Astrocyte (in vitro differentiated cells and primary cell): ENCODE results near the gene MIOX. TPM values are rescaled to one million over a fixed set of nuclear protein-coding genes. Genes with fewer than 3 reads are reported as not detected.

Experiments
- DNase-seq: peaks from one replicate; pipeline ENCODE4 v3.0.0-alpha.2; 2010; ENCODE audit warnings: low read depth
- FAIRE-seq: peaks from 2 replicates; lab custom pipeline; 2011; peaks lifted over from hg19 to GRCh38; lab: Jason Lieb, UNC
- H2AFZ ChIP-seq: 2 replicates; pipeline ENCODE4 v1.6.0; 2012; ENCODE audit warnings: low read depth, low read length, inconsistent platforms
- H3K27ac ChIP-seq: 2 replicates; pipeline ENCODE4 v1.5.1; 2011; ENCODE audit warnings: low read depth, low read length, inconsistent platforms
- H3K27me3 ChIP-seq: 2 replicates; pipeline ENCODE4 v1.6.0; 2011; ENCODE audit warnings: low read length, inconsistent platforms; ENCODE audit not compliant: insufficient read depth
- H3K36me3 ChIP-seq: 2 replicates; pipeline ENCODE4 v1.5.1; 2011; ENCODE audit warnings: low read length, inconsistent platforms; ENCODE audit not compliant: insufficient read depth
- H3K4me1 ChIP-seq: 2 replicates; pipeline ENCODE4 v1.5.1; 2011; ENCODE audit warnings: low read length, inconsistent platforms; ENCODE audit not compliant: insufficient read depth
- H3K4me2 ChIP-seq: 2 replicates; pipeline ENCODE4 v1.6.0; 2012; ENCODE audit warnings: low read length, inconsistent platforms
- H3K4me3 ChIP-seq: 2 replicates; pipeline ENCODE4 v1.5.1; 2011; ENCODE audit warnings: low read depth, mild to moderate bottlenecking, low read length, inconsistent platforms; ENCODE audit not compliant: insufficient read depth
- H3K79me2 ChIP-seq: 2 replicates; pipeline ENCODE4 v1.6.0; 2012; ENCODE audit warnings: mild to moderate bottlenecking, low read length, inconsistent platforms; ENCODE audit not compliant: insufficient read depth
- H3K9ac ChIP-seq: 2 replicates; pipeline ENCODE4 v1.6.0; 2012; ENCODE audit warnings: mild to moderate bottlenecking, low read length, inconsistent platforms
- H3K9me3 ChIP-seq: 2 replicates; pipeline ENCODE4 v1.5.1; 2012; ENCODE audit warnings: low read depth, mild to moderate bottlenecking, low read length, inconsistent platforms; ENCODE audit not compliant: insufficient read depth
- H4K20me1 ChIP-seq: 2 replicates; pipeline ENCODE4 v1.6.0; 2012; ENCODE audit warnings: low read length, inconsistent platforms; ENCODE audit not compliant: insufficient read depth
- H3K27ac Mint-ChIP-seq: one replicate; pipeline ENCODE4 v1.8.0; 2021; ENCODE audit warnings: mild to moderate bottlenecking, mixed read lengths; ENCODE audit not compliant: unreplicated experiment
- H3K27me3 Mint-ChIP-seq: one replicate; pipeline ENCODE4 v1.8.0; 2021; ENCODE audit warnings: low read depth, mixed read lengths; ENCODE audit not compliant: unreplicated experiment
- H3K36me3 Mint-ChIP-seq: one replicate; pipeline ENCODE4 v1.8.0; 2021; ENCODE audit warnings: low read depth, mixed read lengths; ENCODE audit not compliant: unreplicated experiment
- H3K4me1 Mint-ChIP-seq: one replicate; pipeline ENCODE4 v1.8.0; 2021; ENCODE audit warnings: low read depth, mixed read lengths; ENCODE audit not compliant: unreplicated experiment
- H3K4me3 Mint-ChIP-seq: one replicate; pipeline ENCODE4 v1.8.0; 2021; ENCODE audit warnings: mild to moderate bottlenecking, moderate library complexity, mixed read lengths; ENCODE audit not compliant: unreplicated experiment
- H3K9me3 Mint-ChIP-seq: one replicate; pipeline ENCODE4 v1.8.0; 2021; ENCODE audit warnings: mild to moderate bottlenecking, mixed read lengths; ENCODE audit not compliant: unreplicated experiment
- CTCF ChIP-seq: IDR thresholded peaks from 2 replicates; pipeline ENCODE4 v1.5.1; 2011; ENCODE audit warnings: low read depth, mild to moderate bottlenecking, inconsistent platforms, low read length, moderate library complexity; ENCODE audit not compliant: insufficient read depth
- EZH2 ChIP-seq: IDR thresholded peaks from 2 replicates; pipeline ENCODE4 v1.6.1; 2012; ENCODE audit warnings: mild to moderate bottlenecking, low read length, inconsistent platforms; ENCODE audit not compliant: insufficient read depth
- total RNA-seq: library from RNA; stranded (reverse); gene quantifications from 2 replicates; pipeline ENCODE4 v1.2.1, GENCODE V29; 2021

MIOX gene
- total RNA-seq, 1 donor from 2014 or later: 0.91 TPM

GRCh38 chr22:50520826-50521453 is 34.3 kb downstream of the MIOX start:
- Histone ChIP-seq H4K20me1 (peaks cover 38% of the 10 kb centered on the region), H3K4me1 (peaks cover 13% of the 10 kb centered on the region), H3K4me2 (no peak overlapping the region), H3K27me3 (no peaks in the 10 kb centered on the region), H3K36me3 (no peaks in the 10 kb centered on the region), H3K79me2 (peaks cover 40% of the 10 kb centered on the region), H3K4me3 (no peak overlapping the region), H3K9me3 (no peaks in the 10 kb centered on the region), H3K9ac (no peak overlapping the region), H2AFZ (no peak overlapping the region), H3K27ac (no peak overlapping the region)
- Mint-ChIP-seq H3K36me3 (peaks cover 6% of the 10 kb centered on the region), H3K27ac (no peak overlapping the region), H3K9me3 (no peaks in the 10 kb centered on the region), H3K27me3 (no peaks in the 10 kb centered on the region), H3K4me3 (no peak overlapping the region), H3K4me1 (peaks cover 4% of the 10 kb centered on the region)
- DNase-seq (no peak), FAIRE-seq (no peak)
- TF ChIP-seq CTCF: no peak
- TF ChIP-seq EZH2: no peak

- H4K20me1 ChIP-seq: peaks cover 30% of the 10 kb centered on the region
- FAIRE-seq (no peak), DNase-seq (no peak)
- H2AFZ ChIP-seq: no peak overlapping the region
- no peaks in the 10 kb centered on the region for H3K9me3 ChIP-seq
- peaks cover 16% of the 10 kb centered on the region for H3K4me1 ChIP-seq
- no peak overlapping the region for H3K9ac ChIP-seq
- no peak overlapping the region for H3K27ac ChIP-seq
- H3K27me3 Mint-ChIP-seq: no peaks in the 10 kb centered on the region
- no peaks in the 10 kb centered on the region for H3K27me3 ChIP-seq
- H3K79me2 ChIP-seq: peaks cover 35% of the 10 kb centered on the region
- H3K4me2 ChIP-seq: no peak overlapping the region
- H3K4me3 Mint-ChIP-seq: no peak overlapping the region
- H3K36me3 ChIP-seq: no peaks in the 10 kb centered on the region
- peaks cover 4% of the 10 kb centered on the region for H3K4me1 Mint-ChIP-seq
- peaks cover 5% of the 10 kb centered on the region for H3K36me3 Mint-ChIP-seq
- TF ChIP-seq CTCF: no peak
- TF ChIP-seq EZH2: no peak
- H3K4me3 ChIP-seq: no peak overlapping the region
- no peak overlapping the region for H3K27ac Mint-ChIP-seq
- H3K9me3 Mint-ChIP-seq: no peaks in the 10 kb centered on the region
Observed at GRCh38 chr22:50521710-50522109, 35.1 kb downstream of the MIOX start.

- Mint-ChIP-seq H3K9me3 (no peaks in the 10 kb centered on the region), H3K36me3 (peaks cover 5% of the 10 kb centered on the region), H3K4me3 (no peak overlapping the region), H3K27ac (no peak overlapping the region), H3K4me1 (peaks cover 4% of the 10 kb centered on the region), H3K27me3 (no peaks in the 10 kb centered on the region)
- Histone ChIP-seq H3K4me1 (peaks cover 20% of the 10 kb centered on the region), H3K4me3 (no peak overlapping the region), H3K9ac (no peak overlapping the region), H2AFZ (no peak overlapping the region), H3K27ac (no peak overlapping the region), H3K9me3 (no peaks in the 10 kb centered on the region), H3K79me2 (peaks cover 36% of the 10 kb centered on the region), H3K4me2 (no peak overlapping the region), H3K36me3 (no peaks in the 10 kb centered on the region), H3K27me3 (no peaks in the 10 kb centered on the region), H4K20me1 (peaks cover 25% of the 10 kb centered on the region)
- TF ChIP-seq CTCF: no peak
- no peak for TF ChIP-seq EZH2
- no peak for DNase-seq
- no peak for FAIRE-seq
Observed at GRCh38 chr22:50522208-50522805, 35.6 kb downstream of the MIOX start.
